Panc1 (cell line): ENCODE measurements around the gene SLFN12L. TPM values are rescaled to one million over a fixed set of nuclear protein-coding genes. Genes with fewer than 3 reads are reported as not detected.

Experiments used
- ATAC-seq: fragments of 200-7000 bp; cut with Tn5 transposase; 2 replicates; pipeline ENCODE4 v1.9.1; 2020; ENCODE audit warnings: mild to moderate bottlenecking, moderate library complexity
- BruUV-seq: library from RNA; stranded (reverse); fragments of 400-500 nt; replicated peaks from 2 replicates; lab custom pipeline; 2021; lab: Mats Ljungman, UMichigan
- CTCF ChIA-PET: fragments of 300-600 bp; sonication (Branson Sonifier 250); formaldehyde crosslinking; loops from one replicate; lab custom pipeline; 2022; ENCODE audit warnings: antibody characterized with exemption; lab: Charles Lee
- POLR2A ChIA-PET: fragments of 300-600 bp; sonication (Branson Sonifier 250); formaldehyde crosslinking; loops from one replicate; lab custom pipeline; 2022; ENCODE audit warnings: antibody characterized with exemption; lab: Charles Lee
- DNase-seq: peaks from one replicate; pipeline ENCODE4 v3.0.0-alpha.2; 2010; ENCODE audit warnings: low read depth, low spot score
- H3K27ac ChIP-seq: 2 replicates; pipeline ENCODE4 v1.5.1; 2011; ENCODE audit warnings: mild to moderate bottlenecking, low read length, inconsistent platforms
- H3K27me3 ChIP-seq: fragments of 200-500 bp; sonication (Bioruptor generic); 2 replicates; pipeline ENCODE4 v1.6.0; 2014; ENCODE audit warnings: low read length, inconsistent platforms; ENCODE audit not compliant: control insufficient read depth, insufficient read depth
- H3K36me3 ChIP-seq: fragments of 200-500 bp; sonication (Bioruptor generic); 2 replicates; pipeline ENCODE4 v1.5.1; 2014; ENCODE audit warnings: inconsistent platforms, mild to moderate bottlenecking, low read length, moderate library complexity; ENCODE audit not compliant: control insufficient read depth, insufficient read depth
- H3K4me1 ChIP-seq: 2 replicates; pipeline ENCODE4 v1.5.1; 2011; ENCODE audit warnings: inconsistent platforms, mild to moderate bottlenecking, low read length, moderate library complexity; ENCODE audit not compliant: control insufficient read depth, insufficient read depth
- H3K4me3 ChIP-seq, 2 experiments: 2 replicates each; pipeline ENCODE4 v1.5.1; 2011 to 2012; ENCODE audit warnings: low read depth in 2 of 2, low read length in 2 of 2, mild to moderate bottlenecking in 2 of 2, inconsistent platforms in 1 of 2, moderate library complexity in 1 of 2
- H3K9me3 ChIP-seq: fragments of 200-500 bp; sonication (Bioruptor generic); 2 replicates; pipeline ENCODE4 v1.5.1; 2014; ENCODE audit warnings: low read depth, mild to moderate bottlenecking, inconsistent platforms, low read length, moderate library complexity; ENCODE audit not compliant: control insufficient read depth, insufficient read depth
- POLR2AphosphoS5 ChIP-seq: IDR thresholded peaks from 2 replicates; pipeline ENCODE4 v1.6.1; 2012; ENCODE audit warnings: mild to moderate bottlenecking, low read depth, low read length, moderate library complexity
- SIN3A ChIP-seq: IDR thresholded peaks from 2 replicates; pipeline ENCODE4 v1.6.1; 2012; ENCODE audit warnings: low read depth, mild to moderate bottlenecking, low read length, moderate library complexity, borderline replicate concordance; ENCODE audit not compliant: insufficient read depth
- TCF7L2 ChIP-seq: IDR thresholded peaks from 2 replicates; pipeline ENCODE4 v1.6.1; 2011; ENCODE audit warnings: mild to moderate bottlenecking, low read depth, low read length, inconsistent platforms
- in situ Hi-C: cut with HindIII; loops from 2 replicates; pipeline ENCODE4 v1.10.0; 2016; ENCODE audit warnings: low sequenced_read_pairs, low pct_unique_long_range_greater_than_20kb
- intact Hi-C: fragments of 100-400 bp; cut with micrococcal nuclease; formaldehyde crosslinking; loops from one replicate; pipeline ENCODE4 v1.10.0; 2022; ENCODE audit not compliant: unreplicated experiment
- total RNA-seq: library from RNA; stranded (reverse); gene quantifications from one replicate; pipeline ENCODE4 v1.2.1, GENCODE V29; 2021; ENCODE audit not compliant: unreplicated experiment
- TF ChIP-seq, protein P1 (sequence below), 2 experiments: IDR thresholded peaks; 2 replicates each; pipeline ENCODE4 v1.6.1; 2011 to 2012; ENCODE audit warnings: low read depth in 2 of 2, control low read depth in 1 of 2, low read length in 1 of 2, mild to moderate bottlenecking in 1 of 2, moderate library complexity in 1 of 2; ENCODE audit not compliant: insufficient read depth in 1 of 2
- TF ChIP-seq, protein P2 (sequence below): fragments of 450-650 bp; IDR thresholded peaks from 2 replicates; pipeline ENCODE4 v1.5.1; 2017; ENCODE audit warnings: mild to moderate bottlenecking

SLFN12L gene
- total RNA-seq, 1 experiment from 2014 or later = 0.33 TPM

DNA sequence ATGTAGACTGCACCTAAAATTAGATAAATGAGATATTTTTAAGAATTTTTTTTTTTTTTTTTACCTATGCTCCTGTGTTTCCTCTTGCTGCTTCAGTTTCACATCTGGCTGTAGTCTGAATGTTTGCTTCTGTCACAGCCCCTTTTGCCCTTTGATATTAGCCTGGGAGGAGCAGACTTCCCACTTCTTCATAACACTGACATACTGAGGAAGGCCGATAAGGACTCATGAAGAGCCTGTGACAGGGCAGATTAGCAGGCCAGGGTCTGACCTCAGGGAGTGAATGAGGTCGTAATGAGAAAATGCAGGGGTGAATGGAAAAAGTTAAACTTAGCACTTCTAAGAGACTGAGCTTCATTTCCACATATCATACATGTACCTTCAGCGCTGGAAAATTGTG, 23.2 kb upstream of the SLFN12L start, which contains the start of gene SLFN14:
Gene SLFN14, minus strand, starts transcription at position 117 of the 400 bp plus-strand sequence. CDS start 2,757 bp downstream, outside the sequence.
- H3K4me3 ChIP-seq = no peak within 1 kb of the TSS
- ATAC-seq (no peak), DNase-seq (no peak)
- H3K27me3 ChIP-seq = no peaks in the 10 kb centered on the region
- H3K36me3 ChIP-seq = no peaks in the 10 kb centered on the region
- TF ChIP-seq, protein P1, sequence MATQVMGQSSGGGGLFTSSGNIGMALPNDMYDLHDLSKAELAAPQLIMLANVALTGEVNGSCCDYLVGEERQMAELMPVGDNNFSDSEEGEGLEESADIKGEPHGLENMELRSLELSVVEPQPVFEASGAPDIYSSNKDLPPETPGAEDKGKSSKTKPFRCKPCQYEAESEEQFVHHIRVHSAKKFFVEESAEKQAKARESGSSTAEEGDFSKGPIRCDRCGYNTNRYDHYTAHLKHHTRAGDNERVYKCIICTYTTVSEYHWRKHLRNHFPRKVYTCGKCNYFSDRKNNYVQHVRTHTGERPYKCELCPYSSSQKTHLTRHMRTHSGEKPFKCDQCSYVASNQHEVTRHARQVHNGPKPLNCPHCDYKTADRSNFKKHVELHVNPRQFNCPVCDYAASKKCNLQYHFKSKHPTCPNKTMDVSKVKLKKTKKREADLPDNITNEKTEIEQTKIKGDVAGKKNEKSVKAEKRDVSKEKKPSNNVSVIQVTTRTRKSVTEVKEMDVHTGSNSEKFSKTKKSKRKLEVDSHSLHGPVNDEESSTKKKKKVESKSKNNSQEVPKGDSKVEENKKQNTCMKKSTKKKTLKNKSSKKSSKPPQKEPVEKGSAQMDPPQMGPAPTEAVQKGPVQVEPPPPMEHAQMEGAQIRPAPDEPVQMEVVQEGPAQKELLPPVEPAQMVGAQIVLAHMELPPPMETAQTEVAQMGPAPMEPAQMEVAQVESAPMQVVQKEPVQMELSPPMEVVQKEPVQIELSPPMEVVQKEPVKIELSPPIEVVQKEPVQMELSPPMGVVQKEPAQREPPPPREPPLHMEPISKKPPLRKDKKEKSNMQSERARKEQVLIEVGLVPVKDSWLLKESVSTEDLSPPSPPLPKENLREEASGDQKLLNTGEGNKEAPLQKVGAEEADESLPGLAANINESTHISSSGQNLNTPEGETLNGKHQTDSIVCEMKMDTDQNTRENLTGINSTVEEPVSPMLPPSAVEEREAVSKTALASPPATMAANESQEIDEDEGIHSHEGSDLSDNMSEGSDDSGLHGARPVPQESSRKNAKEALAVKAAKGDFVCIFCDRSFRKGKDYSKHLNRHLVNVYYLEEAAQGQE (IDR thresholded peaks at IDR 0.05; ENCODE audit: insufficient read depth in 1 of 2, low read depth in 2 of 2, low read length in 1 of 2) = no peak
- no peak for TF ChIP-seq TCF7L2
- TF ChIP-seq SIN3A = no peak
- TF ChIP-seq, protein P2, sequence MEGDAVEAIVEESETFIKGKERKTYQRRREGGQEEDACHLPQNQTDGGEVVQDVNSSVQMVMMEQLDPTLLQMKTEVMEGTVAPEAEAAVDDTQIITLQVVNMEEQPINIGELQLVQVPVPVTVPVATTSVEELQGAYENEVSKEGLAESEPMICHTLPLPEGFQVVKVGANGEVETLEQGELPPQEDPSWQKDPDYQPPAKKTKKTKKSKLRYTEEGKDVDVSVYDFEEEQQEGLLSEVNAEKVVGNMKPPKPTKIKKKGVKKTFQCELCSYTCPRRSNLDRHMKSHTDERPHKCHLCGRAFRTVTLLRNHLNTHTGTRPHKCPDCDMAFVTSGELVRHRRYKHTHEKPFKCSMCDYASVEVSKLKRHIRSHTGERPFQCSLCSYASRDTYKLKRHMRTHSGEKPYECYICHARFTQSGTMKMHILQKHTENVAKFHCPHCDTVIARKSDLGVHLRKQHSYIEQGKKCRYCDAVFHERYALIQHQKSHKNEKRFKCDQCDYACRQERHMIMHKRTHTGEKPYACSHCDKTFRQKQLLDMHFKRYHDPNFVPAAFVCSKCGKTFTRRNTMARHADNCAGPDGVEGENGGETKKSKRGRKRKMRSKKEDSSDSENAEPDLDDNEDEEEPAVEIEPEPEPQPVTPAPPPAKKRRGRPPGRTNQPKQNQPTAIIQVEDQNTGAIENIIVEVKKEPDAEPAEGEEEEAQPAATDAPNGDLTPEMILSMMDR = no peak
- no peak for TF ChIP-seq POLR2AphosphoS5
- intact Hi-C loops (no loop called here), in situ Hi-C loops (no loop called here)
- H3K9me3 ChIP-seq = no peaks in the 10 kb centered on the region
- no TSS peak for BruUV-seq
- H3K4me1 ChIP-seq = no peaks in the 10 kb centered on the region
- POLR2A ChIA-PET = no interaction called here
- CTCF ChIA-PET = no interaction called here
- no peak within 1 kb of the TSS for H3K27ac ChIP-seq

DNA sequence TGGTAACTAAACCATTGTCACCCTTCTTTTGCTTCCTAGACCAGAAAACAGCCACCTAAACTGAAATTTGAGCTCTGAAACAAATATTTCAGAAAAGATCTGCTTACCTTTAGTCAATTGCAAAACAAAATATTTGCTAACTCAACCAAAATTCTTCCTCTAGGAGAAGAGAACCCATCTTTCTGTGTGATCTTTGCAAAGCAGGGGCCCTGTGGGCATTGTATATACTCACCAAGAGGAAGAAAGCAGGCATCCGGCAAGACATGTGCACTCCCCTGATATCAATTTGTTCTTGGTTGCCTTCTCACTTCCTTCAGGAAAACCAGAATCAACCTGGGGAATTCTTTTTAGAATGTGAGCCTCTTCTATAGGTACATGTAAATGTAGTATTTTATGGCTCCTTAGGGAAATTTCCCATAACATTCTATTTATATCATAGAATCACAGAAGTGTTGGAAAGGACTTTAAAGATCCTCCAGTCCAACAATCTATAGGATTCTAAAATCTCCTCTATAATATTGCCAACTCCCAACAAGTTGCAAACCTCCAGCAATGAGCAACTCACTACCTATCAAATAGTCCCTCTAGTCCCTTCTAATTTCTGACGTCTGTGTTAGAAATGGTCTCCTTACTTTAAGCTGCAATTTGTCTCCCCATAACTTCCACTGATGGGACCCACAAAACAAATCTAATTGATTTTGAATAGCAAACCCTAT, 22.2 kb upstream of the SLFN12L start:
- ChIA-PET POLR2A (interaction anchor here (0.5 kb wide), 1 partner anchor 18 kb away, joined by 3 read pairs; no protein-coding TSS in a partner anchor), CTCF (interaction anchor here (0.6 kb wide), 1 partner anchor 26 kb away, joined by 4 read pairs; no protein-coding TSS in a partner anchor)
- H3K4me3 ChIP-seq = no peak overlapping the region
- no peak for DNase-seq
- H3K36me3 ChIP-seq = no peaks in the 10 kb centered on the region
- TF ChIP-seq TCF7L2 (no peak), SIN3A (no peak), POLR2AphosphoS5 (no peak)
- TF ChIP-seq, protein P1 (IDR thresholded peaks at IDR 0.05; ENCODE audit: insufficient read depth in 1 of 2, low read depth in 2 of 2, low read length in 1 of 2) = no peak
- TF ChIP-seq, protein P2 = no peak
- no peaks in the 10 kb centered on the region for H3K9me3 ChIP-seq
- no TSS peak for BruUV-seq
- no peaks in the 10 kb centered on the region for H3K4me1 ChIP-seq
- H3K27me3 ChIP-seq = no peaks in the 10 kb centered on the region
- ATAC-seq = no peak
- no peak overlapping the region for H3K27ac ChIP-seq
- intact Hi-C loops = loop anchor here (5.0 kb wide), 1 partner anchor 188 kb away; no protein-coding TSS in a partner anchor
- in situ Hi-C loops = no loop called here
